H1 (cell line): ENCODE results near the gene MPLKIP. TPM values are rescaled to one million over a fixed set of nuclear protein-coding genes. Genes with fewer than 3 reads are reported as not detected.

Source experiments
- CTCF ChIA-PET: fragments of 300-600 bp; sonication (Branson Sonifier 250); formaldehyde crosslinking; loops from one replicate; lab custom pipeline; 2021; ENCODE audit not compliant: partially characterized antibody; lab: Charles Lee
- POLR2A ChIA-PET: fragments of 300-600 bp; sonication (Branson Sonifier 250); formaldehyde crosslinking; loops from one replicate; lab custom pipeline; 2021; ENCODE audit warnings: inconsistent platforms; ENCODE audit not compliant: partially characterized antibody; lab: Charles Lee
- DNase-seq, 2 experiments: peaks; one replicate each; pipeline versions ENCODE4 v3.0.0 to v3.0.0-alpha.2; 2010 to 2022; ENCODE audit warnings: low spot score in 2 of 2, low read depth in 1 of 2, mixed read lengths in 1 of 2
- FAIRE-seq: peaks from 2 replicates; lab custom pipeline; 2011; peaks lifted over from hg19 to GRCh38; lab: Jason Lieb, UNC
- H2AFZ ChIP-seq: 2 replicates; pipeline ENCODE4 v1.8.1; 2012; ENCODE audit warnings: low read length, inconsistent platforms
- H2AK5ac ChIP-seq: 2 replicates; pipeline ENCODE4 v1.6.1; 2013; ENCODE audit warnings: low read depth, low read length
- H2BK120ac ChIP-seq: replicated peaks from 2 replicates; pipeline ENCODE3; 2013; ENCODE audit warnings: low read depth, low read length, inconsistent platforms
- H2BK12ac ChIP-seq: 2 replicates; pipeline ENCODE4 v1.6.1; 2013; ENCODE audit warnings: low read depth, low read length
- H2BK15ac ChIP-seq: 2 replicates; pipeline ENCODE4 v1.6.1; 2013; ENCODE audit warnings: low read length
- H2BK20ac ChIP-seq: 2 replicates; pipeline ENCODE4 v1.6.1; 2013; ENCODE audit warnings: low read length
- H2BK5ac ChIP-seq: 2 replicates; pipeline ENCODE4 v1.6.1; 2013; ENCODE audit warnings: low read depth, low read length
- H3K14ac ChIP-seq: 2 replicates; pipeline ENCODE4 v1.6.1; 2013; ENCODE audit warnings: inconsistent platforms; ENCODE audit not compliant: insufficient read length
- H3K18ac ChIP-seq: 2 replicates; pipeline ENCODE4 v1.6.1; 2013; ENCODE audit warnings: low read length; ENCODE audit errors: extremely low read depth
- H3K23ac ChIP-seq: 2 replicates; pipeline ENCODE4 v1.6.1; 2013; ENCODE audit warnings: inconsistent platforms; ENCODE audit not compliant: insufficient read length
- H3K23me2 ChIP-seq: 2 replicates; pipeline ENCODE4 v1.6.1; 2013; ENCODE audit warnings: low read depth, low read length
- H3K27ac ChIP-seq: 2 replicates; pipeline ENCODE4 v1.6.1; 2011; ENCODE audit warnings: low read depth, low read length, inconsistent platforms
- H3K27me3 ChIP-seq, 4 experiments: replicated peaks in 1 of 4; 1 replicate in 1 of 4; 2 replicates in 3 of 4; pipeline versions ENCODE4 v1.6.1 to v1.8.1; 2011 to 2013; ENCODE audit warnings: low read length in 3 of 4, mild to moderate bottlenecking in 3 of 4, inconsistent platforms in 2 of 4, mixed read lengths in 2 of 4, moderate library complexity in 1 of 4; ENCODE audit not compliant: control insufficient read depth in 3 of 4, insufficient read depth in 3 of 4; ENCODE audit errors: extremely low read depth in 1 of 4
- H3K36me3 ChIP-seq, 4 experiments: 2 replicates each; pipeline versions ENCODE4 v1.6.1 to v1.8.1; 2011 to 2013; ENCODE audit warnings: mild to moderate bottlenecking in 4 of 4, low read length in 3 of 4, moderate library complexity in 2 of 4, control low read depth in 1 of 4, inconsistent platforms in 1 of 4; ENCODE audit not compliant: insufficient read depth in 4 of 4, control insufficient read depth in 2 of 4
- H3K4ac ChIP-seq: replicated peaks from 2 replicates; pipeline ENCODE3; 2013; ENCODE audit warnings: low read length, low read depth, mixed read lengths, inconsistent platforms; ENCODE audit not compliant: insufficient read length
- H3K4me1 ChIP-seq, 4 experiments: replicated peaks in 1 of 4; 1 replicate in 1 of 4; 2 replicates in 3 of 4; pipeline versions ENCODE4 v1.6.1 to v1.8.1; 2011 to 2013; ENCODE audit warnings: low read length in 3 of 4, inconsistent platforms in 2 of 4, mixed read lengths in 1 of 4; ENCODE audit not compliant: insufficient read depth in 4 of 4, control insufficient read depth in 3 of 4
- H3K4me2 ChIP-seq, 2 experiments: 2 replicates each; pipeline versions ENCODE4 v1.6.1 to v1.8.1; 2011 to 2013; ENCODE audit warnings: low read depth in 2 of 2, low read length in 2 of 2, control low read depth in 1 of 2, inconsistent platforms in 1 of 2, mild to moderate bottlenecking in 1 of 2; ENCODE audit not compliant: insufficient read depth in 1 of 2
- H3K4me3 ChIP-seq, 4 experiments: fragments of 200-600, 300-600 bp in 1 of 4; sonication (generic), shearing (Covaris generic), sonication (Bioruptor Twin) in 1 of 4; 2 replicates each; pipeline versions ENCODE4 v1.5.1 to v1.8.1; 2011 to 2016; ENCODE audit warnings: low read length in 4 of 4, low read depth in 3 of 4, control low read depth in 2 of 4, inconsistent platforms in 2 of 4, mild to moderate bottlenecking in 2 of 4, mixed read lengths in 1 of 4, moderate library complexity in 1 of 4; ENCODE audit not compliant: insufficient read depth in 2 of 4; ENCODE audit errors: extremely low read depth in 1 of 4
- H3K56ac ChIP-seq: replicated peaks from 2 replicates; pipeline ENCODE3; 2013; ENCODE audit warnings: low read depth, mild to moderate bottlenecking, mixed read lengths, low read length, inconsistent platforms; ENCODE audit not compliant: insufficient read length
- H3K79me1 ChIP-seq: 2 replicates; pipeline ENCODE4 v1.6.1; 2013; ENCODE audit warnings: low read depth, low read length, control low read depth
- H3K79me2 ChIP-seq, 2 experiments: 2 replicates each; pipeline versions ENCODE4 v1.6.1 to v1.8.1; 2012 to 2013; ENCODE audit warnings: low read length in 2 of 2, mild to moderate bottlenecking in 2 of 2, inconsistent platforms in 1 of 2; ENCODE audit not compliant: insufficient read depth in 2 of 2, control insufficient read depth in 1 of 2
- H3K9ac ChIP-seq, 4 experiments: replicated peaks in 1 of 4; 1 replicate in 1 of 4; 2 replicates in 3 of 4; pipeline versions ENCODE4 v1.6.1 to v1.8.1; 2011 to 2013; ENCODE audit warnings: low read depth in 3 of 4, low read length in 3 of 4, control low read depth in 2 of 4, mild to moderate bottlenecking in 2 of 4, moderate library complexity in 2 of 4, inconsistent platforms in 1 of 4; ENCODE audit errors: extremely low read depth in 1 of 4
- H3K9me3 ChIP-seq, 2 experiments: 2 replicates each; pipeline versions ENCODE4 v1.6.1 to v1.8.1; 2012 to 2013; ENCODE audit warnings: mild to moderate bottlenecking in 2 of 2, moderate library complexity in 2 of 2, control low read depth in 1 of 2, inconsistent platforms in 1 of 2, low read depth in 1 of 2, low read length in 1 of 2, mixed read lengths in 1 of 2; ENCODE audit not compliant: insufficient read depth in 2 of 2
- H4K20me1 ChIP-seq, 2 experiments: replicated peaks in 1 of 2; 2 replicates each; pipeline versions ENCODE3 to v1.8.1; 2011 to 2013; ENCODE audit warnings: inconsistent platforms in 2 of 2, low read length in 2 of 2, mild to moderate bottlenecking in 1 of 2; ENCODE audit not compliant: insufficient read depth in 2 of 2, control insufficient read depth in 1 of 2
- H4K5ac ChIP-seq: 2 replicates; pipeline ENCODE4 v1.6.1; 2013; ENCODE audit warnings: low read length, low read depth, mixed read lengths, inconsistent platforms; ENCODE audit not compliant: insufficient read length
- H4K8ac ChIP-seq: 2 replicates; pipeline ENCODE4 v1.8.0; 2013; ENCODE audit warnings: mild to moderate bottlenecking, moderate library complexity, low read length, inconsistent platforms; ENCODE audit not compliant: insufficient read depth; ENCODE audit errors: extremely low read depth
- H4K91ac ChIP-seq: replicated peaks from 2 replicates; pipeline ENCODE3; 2013; ENCODE audit warnings: low read length, mixed read lengths, inconsistent platforms; ENCODE audit not compliant: insufficient read length
- CBX5 ChIP-seq: fragments of 300-800, 300-1000 bp; sonication (generic); IDR thresholded peaks from 2 replicates; pipeline ENCODE4 v1.7.1; 2016; ENCODE audit warnings: antibody characterized with exemption, low read length, low read depth
- CHD1 ChIP-seq: IDR thresholded peaks from 2 replicates; pipeline ENCODE4 v1.6.1; 2012; ENCODE audit warnings: low read depth, low read length, improper control_type of control experiment
- GTF2F1 ChIP-seq: IDR thresholded peaks from 2 replicates; pipeline ENCODE4 v1.6.1; 2012; ENCODE audit warnings: low read depth, low read length, improper control_type of control experiment, borderline replicate concordance
- KDM4A ChIP-seq: IDR thresholded peaks from one replicate; pipeline ENCODE4 v1.7.1; 2012; ENCODE audit warnings: low read depth, mild to moderate bottlenecking, moderate library complexity, low read length, inconsistent platforms; ENCODE audit not compliant: severe bottlenecking
- MAFK ChIP-seq: IDR thresholded peaks from 2 replicates; pipeline ENCODE4 v1.6.1; 2012; ENCODE audit warnings: low read depth, mild to moderate bottlenecking, improper control_type of control experiment, low read length
- NANOG ChIP-seq: IDR thresholded peaks from 2 replicates; pipeline ENCODE4 v1.6.1; 2011; ENCODE audit warnings: low read length, low read depth, mild to moderate bottlenecking, inconsistent platforms; ENCODE audit not compliant: insufficient read depth, poor library complexity, severe bottlenecking
- NRF1 ChIP-seq: IDR thresholded peaks from 2 replicates; pipeline ENCODE4 v1.6.1; 2011; ENCODE audit warnings: mild to moderate bottlenecking, low read depth, low read length, improper control_type of control experiment
- POLR2AphosphoS5 ChIP-seq: IDR thresholded peaks from 2 replicates; pipeline ENCODE4 v1.6.1; 2011; ENCODE audit warnings: low read depth, low read length
- RBBP5 ChIP-seq: IDR thresholded peaks from 2 replicates; pipeline ENCODE4 v1.7.1; 2012; ENCODE audit warnings: low read depth, mild to moderate bottlenecking, inconsistent platforms, low read length, moderate library complexity, borderline replicate concordance
- TEAD4 ChIP-seq: IDR thresholded peaks from 2 replicates; pipeline ENCODE4 v1.6.1; 2012; ENCODE audit warnings: low read depth, low read length, inconsistent platforms, mixed read lengths
- WGBS, 2 experiments: shearing (Covaris generic) in 1 of 2; methylation state at CpG; one replicate each; pipeline versions ENCODE4 v1.1.6 to v1.1.7; 2013 to 2015; ENCODE audit warnings: low lambda C conversion rate in 2 of 2, mixed read lengths in 2 of 2, inconsistent platforms in 1 of 2, low coverage in 1 of 2, missing lambda C conversion rate in 1 of 2; ENCODE audit not compliant: insufficient replicate concordance in 2 of 2, insufficient coverage in 1 of 2, insufficient read length in 1 of 2; ENCODE audit errors: extremely low coverage in 1 of 2, missing lambda C conversion rate in 1 of 2; 5-methylcytosine and 5-hydroxymethylcytosine counted together
- polyA plus RNA-seq, 7 experiments: library from polyadenylated mRNA; depleted of rRNA in 3 of 7; stranded (reverse) in 5 of 7; unstranded in 2 of 7; fragments of >200 nt in 5 of 7; fragments of 200-250 nt in 2 of 7; gene quantifications; 1 replicate in 5 of 7; 2 replicates in 1 of 7; 4 replicates in 1 of 7; pipeline versions ENCODE4 v1.2.1 to v1.2.3, GENCODE V29; 2011 to 2013; ENCODE audit warnings: missing spikeins in 2 of 7, mixed read lengths in 2 of 7
- total RNA-seq: library from RNA; stranded (reverse); fragmentation: NEBNext Ultra II Directional; extraction: Animal tissue kit (Norgen Biotek cat#: 25700); gene quantifications from 2 replicates; pipeline ENCODE4 v1.2.1, GENCODE V29; 2021
- TF ChIP-seq, protein P1 (sequence below): IDR thresholded peaks from 2 replicates; pipeline ENCODE4 v1.6.1; 2011; ENCODE audit warnings: low read length, improper control_type of control experiment

The MPLKIP gene
- total and polyA plus RNA-seq, 2 of the 8 experiments (the other 6 are each of a cell fraction or from before 2014, with no cell fraction given), result 57.2 to 73.4 TPM

DNA sequence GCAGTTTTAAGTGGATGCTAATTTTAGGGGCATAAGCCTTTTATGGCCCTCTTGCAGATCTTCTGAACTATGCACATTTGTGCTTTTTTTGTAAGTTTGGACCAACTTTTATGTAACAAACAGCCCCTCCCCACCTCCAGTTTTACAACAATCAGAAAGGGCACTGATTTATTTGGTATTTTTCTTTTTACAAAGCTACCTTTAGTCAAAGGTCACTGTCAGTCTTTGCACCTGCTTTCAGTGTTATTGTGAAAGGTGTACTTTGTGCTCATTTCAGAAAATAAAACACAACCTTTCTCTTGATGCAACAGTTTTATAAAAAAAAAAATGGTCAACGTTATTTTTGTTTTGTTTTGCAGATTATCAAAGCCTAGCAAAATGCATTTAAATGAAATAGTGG is 39.2 kb downstream of the MPLKIP start:
- no peak overlapping the region for H4K5ac ChIP-seq
- peaks cover 0 to 4% (median 2%) of the 10 kb centered on the region in 4 experiments; a peak in 4 of 7 replicates for H3K4me1 ChIP-seq
- no peak overlapping the region for H2BK20ac ChIP-seq
- H4K8ac ChIP-seq, result no peak overlapping the region
- H3K27me3 ChIP-seq, result no peaks in the 10 kb centered on the region
- H3K23ac ChIP-seq, result no peak overlapping the region
- H2BK120ac ChIP-seq, result no peak overlapping the region
- no peak overlapping the region for H3K56ac ChIP-seq
- FAIRE-seq, result no peak
- H3K4me2 ChIP-seq, result peak overlapping the region in 1 of 2 experiments; percentile 5; a peak in 1 of 4 replicates
- H2BK5ac ChIP-seq, result no peak overlapping the region
- peaks cover 7 to 25% (median 14%) of the 10 kb centered on the region in 4 experiments for H3K36me3 ChIP-seq
- no peaks in the 10 kb centered on the region for H3K9me3 ChIP-seq
- H3K79me2 ChIP-seq, result no peaks in the 10 kb centered on the region
- H2BK15ac ChIP-seq, result no peak overlapping the region
- peaks cover 0 to 2% of the 10 kb centered on the region in 2 experiments for H4K20me1 ChIP-seq
- H2BK12ac ChIP-seq, result no peak overlapping the region
- TF ChIP-seq RBBP5, result no peak
- TF ChIP-seq MAFK, result no peak
- no peak for TF ChIP-seq NANOG
- no peak for TF ChIP-seq NRF1
- no peak for TF ChIP-seq POLR2AphosphoS5
- TF ChIP-seq CHD1, result no peak
- no peak for TF ChIP-seq GTF2F1
- TF ChIP-seq TEAD4, result no peak
- no peak for TF ChIP-seq CBX5
- no peak for TF ChIP-seq KDM4A
- TF ChIP-seq, protein P1, sequence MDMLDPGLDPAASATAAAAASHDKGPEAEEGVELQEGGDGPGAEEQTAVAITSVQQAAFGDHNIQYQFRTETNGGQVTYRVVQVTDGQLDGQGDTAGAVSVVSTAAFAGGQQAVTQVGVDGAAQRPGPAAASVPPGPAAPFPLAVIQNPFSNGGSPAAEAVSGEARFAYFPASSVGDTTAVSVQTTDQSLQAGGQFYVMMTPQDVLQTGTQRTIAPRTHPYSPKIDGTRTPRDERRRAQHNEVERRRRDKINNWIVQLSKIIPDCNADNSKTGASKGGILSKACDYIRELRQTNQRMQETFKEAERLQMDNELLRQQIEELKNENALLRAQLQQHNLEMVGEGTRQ, result no peak
- H3K18ac ChIP-seq, result no peak overlapping the region
- H3K79me1 ChIP-seq, result no peaks in the 10 kb centered on the region
- no peak overlapping the region for H3K4me3 ChIP-seq
- no peak overlapping the region for H3K9ac ChIP-seq
- H3K23me2 ChIP-seq, result no peaks in the 10 kb centered on the region
- H2AK5ac ChIP-seq, result no peak overlapping the region
- no peak overlapping the region for H4K91ac ChIP-seq
- DNase-seq, result no peak
- ChIA-PET POLR2A (no interaction called here), CTCF (interaction anchor here (0.6 kb wide), 1 partner anchor 42 kb away, joined by 4 read pairs; no protein-coding TSS in a partner anchor)
- H2AFZ ChIP-seq, result no peak overlapping the region
- no peak overlapping the region for H3K27ac ChIP-seq
- H3K4ac ChIP-seq, result no peak overlapping the region
- H3K14ac ChIP-seq, result no peak overlapping the region
- 67% methylated on average over 1 of the region's 1 CpG; no CpG with 5 or more reads in 1 of the 2 experiments for whole genome bisulfite sequencing, 2 experiments
